Measurements from ENCODE around the gene FOXQ1. TPM values are rescaled to one million over a fixed set of nuclear protein-coding genes. Genes with fewer than 3 reads are reported as not detected.
"Not testable (repeated sequence)": the region's sequence is repeated elsewhere in the genome, so short reads cannot be mapped to it uniquely, and the experiment has no call there.

FOXQ1 gene
- total RNA-seq, 1 donor from 2014 or later: 0.35 TPM

DNA sequence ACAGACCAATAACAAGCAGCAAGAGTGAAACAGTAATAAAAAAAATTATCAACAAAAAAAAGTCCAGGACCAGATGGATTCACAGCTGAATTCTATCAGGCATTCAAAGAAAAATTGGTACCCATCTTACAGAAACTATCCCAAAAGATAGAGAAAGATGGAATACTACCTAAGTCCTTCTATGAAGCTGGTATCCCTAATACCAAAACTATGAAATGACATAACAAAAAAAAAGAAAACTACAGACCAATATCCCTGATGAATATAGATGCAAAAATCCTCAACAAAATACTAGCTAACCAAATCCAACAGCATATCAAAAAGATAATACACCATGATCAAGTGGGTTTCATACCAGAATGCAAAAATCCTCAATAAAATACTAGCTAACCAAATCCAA, 43.2 kb downstream of the FOXQ1 start:
- DNase-seq (ENCODE audit: low spot score); ATAC-seq: not testable (repeated sequence)

DNA sequence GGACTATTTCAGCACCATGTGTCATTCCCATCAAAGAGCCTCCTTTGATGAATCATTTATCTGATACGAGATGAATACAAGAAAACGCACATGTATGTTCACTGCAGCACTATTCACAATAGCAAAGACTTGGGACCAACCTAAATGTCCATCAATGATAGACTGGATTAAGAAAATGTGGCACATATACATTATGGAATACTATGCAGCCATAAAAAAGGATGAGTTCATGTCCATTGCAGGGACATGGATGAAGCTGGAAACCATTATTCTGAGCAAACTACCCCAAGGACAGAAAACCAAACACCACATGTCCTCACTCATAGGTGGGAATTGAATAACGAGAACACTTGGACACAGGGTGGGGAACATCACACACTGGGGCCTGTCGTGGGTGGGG, 49.8 kb downstream of the FOXQ1 start:
- ATAC-seq: not testable (repeated sequence)

GRCh38 chr6:1362643-1363042, 50.7 kb downstream of the FOXQ1 start:
- no peak for DNase-seq (ENCODE audit: low spot score)
- no peak for ATAC-seq

More for the DNA sequence above, 49.8 kb downstream of the FOXQ1 start:
- not testable (repeated sequence) for DNase-seq (ENCODE audit: low spot score)

DNA sequence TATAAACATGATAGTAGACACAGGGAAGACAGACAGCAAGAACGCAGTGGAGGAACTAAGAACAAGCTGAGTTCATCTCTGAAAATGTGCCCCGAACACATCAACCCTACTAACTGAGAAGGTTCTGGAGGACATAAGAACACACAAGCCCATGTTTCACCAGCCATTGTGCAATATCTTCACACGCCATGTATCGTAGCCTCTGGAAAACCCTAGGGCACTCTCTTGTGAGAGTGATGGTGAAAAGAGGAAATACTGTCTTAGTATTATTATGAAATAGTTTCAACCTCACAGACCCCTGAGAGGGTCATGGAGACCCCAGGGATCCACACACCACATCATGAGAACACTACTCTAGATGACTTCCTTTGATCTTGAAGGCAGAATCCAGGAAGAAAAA, 51.4 kb downstream of the FOXQ1 start:
- DNase-seq (ENCODE audit: low spot score) (no peak), ATAC-seq (no peak)

GRCh38 chr6:1363729-1364572, 52.1 kb downstream of the FOXQ1 start:
- DNase-seq (ENCODE audit: low spot score): no peak
- ATAC-seq: peak; percentile 69

Other genes with a start within 250 kb of the FOXQ1 start
- gene FOXF2, start 77.5 kb downstream of the FOXQ1 start, total RNA-seq: not detected